Endothelial cell of hepatic sinusoid (primary cell): ENCODE data around the gene TIMM44.

ENCODE experiments used
- in situ Hi-C: cut with HindIII; loops from 2 replicates; pipeline ENCODE4 v1.10.0; 2017; ENCODE audit warnings: low sequenced_read_pairs

The TIMM44 gene

DNA sequence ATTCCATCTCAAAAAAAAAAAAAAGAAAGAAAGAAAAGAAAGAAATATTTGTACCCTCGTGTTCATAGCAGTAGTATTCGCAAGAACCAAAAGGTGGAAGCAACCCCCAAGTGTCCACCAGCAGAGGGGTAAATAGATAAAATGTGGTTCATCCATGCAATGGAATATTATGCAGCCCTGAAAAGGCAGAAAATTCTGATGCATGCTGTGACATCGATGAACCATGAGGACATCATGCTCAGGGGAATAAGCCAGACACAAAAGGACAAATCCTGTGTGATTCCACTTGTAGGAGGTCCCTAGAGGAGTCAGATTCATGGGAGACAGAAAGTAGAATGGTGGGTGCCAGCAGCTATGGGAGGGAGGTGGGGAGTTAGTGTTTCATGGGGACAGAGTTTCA lies 61.6 kb downstream of the TIMM44 start:
- in situ Hi-C loops: no loop called here

DNA sequence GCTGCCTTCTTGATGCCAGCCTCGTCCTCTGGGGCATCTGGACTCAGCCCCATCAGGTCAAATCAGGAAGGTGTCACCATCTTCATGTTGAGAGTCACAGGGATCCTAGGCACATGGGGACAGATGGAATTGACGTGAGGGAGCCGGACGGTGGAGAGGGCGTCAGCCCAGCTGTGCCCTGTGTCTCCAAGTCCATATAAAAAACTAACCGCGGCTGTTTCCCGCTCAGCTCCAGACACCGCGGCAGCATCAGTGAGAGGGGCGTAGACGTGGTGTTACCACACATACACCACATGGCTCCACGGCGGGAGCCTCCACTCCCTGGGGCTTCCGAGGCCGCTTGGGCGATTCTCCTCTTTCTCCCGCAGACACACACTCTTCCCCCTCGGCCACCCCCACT lies 63.6 kb downstream of the TIMM44 start:
- in situ Hi-C loops: no loop called here

DNA sequence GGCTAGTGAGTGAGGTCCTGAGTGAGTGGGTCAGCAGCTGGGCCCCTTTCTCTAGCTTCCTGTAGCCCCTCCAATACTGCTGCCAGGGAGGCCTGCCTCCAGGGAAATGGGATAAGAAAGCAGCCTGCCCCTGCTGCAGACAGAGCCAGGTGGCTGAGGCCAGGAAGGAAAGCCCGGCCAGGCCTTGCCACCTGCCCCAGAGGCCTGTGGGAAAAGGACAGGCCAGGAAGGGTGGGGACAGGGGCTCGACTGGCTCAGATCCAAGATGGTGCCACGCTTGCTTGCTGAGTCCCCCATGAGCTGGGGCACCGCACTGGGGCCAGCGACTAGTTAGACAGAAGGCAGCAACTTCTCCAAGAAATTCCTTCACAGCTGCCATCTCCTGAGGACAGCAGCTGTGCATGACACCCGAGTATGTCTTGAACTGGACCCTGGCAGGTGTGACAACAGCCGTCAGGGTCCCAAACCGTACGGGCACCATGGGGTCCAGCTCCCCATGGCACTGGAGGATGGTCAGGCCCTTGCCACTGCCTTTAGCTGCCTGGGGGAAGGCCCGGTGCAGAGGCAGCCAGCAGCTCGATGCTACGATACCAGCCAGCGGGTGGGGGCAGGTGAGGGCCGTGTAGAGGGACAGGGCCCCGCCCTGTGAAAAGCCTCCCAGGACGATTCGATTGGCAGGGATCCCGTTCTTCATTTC lies 64.2 kb downstream of the TIMM44 start:
- in situ Hi-C loops: no loop called here

DNA sequence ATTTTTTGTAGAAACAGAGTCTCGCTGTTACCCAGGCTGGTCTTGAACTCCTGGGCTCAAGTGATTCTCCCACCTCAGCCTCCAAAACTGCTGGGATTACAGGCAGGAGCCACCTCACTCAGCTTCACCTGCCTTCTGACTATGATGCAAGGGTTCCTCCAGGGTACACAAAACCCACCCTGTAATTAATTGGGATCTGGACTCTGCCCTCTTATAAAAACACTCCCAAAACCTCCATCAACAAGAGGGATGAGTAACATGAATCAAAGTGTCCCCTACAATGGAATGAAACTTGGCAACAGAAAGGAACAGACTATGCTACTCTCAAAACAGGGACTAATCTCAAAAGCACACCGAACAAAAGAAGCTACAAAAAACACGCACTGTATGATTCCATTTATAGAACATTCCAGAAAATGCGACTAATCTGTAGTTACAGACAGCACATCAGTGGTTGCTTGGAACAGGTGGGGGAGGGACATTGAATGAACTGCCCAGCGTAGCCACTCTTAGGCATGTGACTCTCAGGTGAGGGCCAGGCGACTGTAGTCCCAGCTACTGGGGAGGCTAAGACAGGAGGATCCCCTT lies 66.1 kb downstream of the TIMM44 start:
- in situ Hi-C loops: no loop called here
